CD4-positive, alpha-beta T cell treated with Interleukin-15 for 4 hours (primary cell): Measurements from ENCODE around the gene SKAP1.
A peak's percentile ranks its signal among the peaks of the same experiment; 100 is the strongest.
"Not testable (repeated sequence)": the region's sequence is repeated elsewhere in the genome, so short reads cannot be mapped to it uniquely, and the experiment has no call there.

Experiments used
- DNase-seq: peaks from one replicate; pipeline ENCODE4 v3.0.0-alpha.2; 2020; ENCODE audit warnings: low spot score

SKAP1 gene

DNA sequence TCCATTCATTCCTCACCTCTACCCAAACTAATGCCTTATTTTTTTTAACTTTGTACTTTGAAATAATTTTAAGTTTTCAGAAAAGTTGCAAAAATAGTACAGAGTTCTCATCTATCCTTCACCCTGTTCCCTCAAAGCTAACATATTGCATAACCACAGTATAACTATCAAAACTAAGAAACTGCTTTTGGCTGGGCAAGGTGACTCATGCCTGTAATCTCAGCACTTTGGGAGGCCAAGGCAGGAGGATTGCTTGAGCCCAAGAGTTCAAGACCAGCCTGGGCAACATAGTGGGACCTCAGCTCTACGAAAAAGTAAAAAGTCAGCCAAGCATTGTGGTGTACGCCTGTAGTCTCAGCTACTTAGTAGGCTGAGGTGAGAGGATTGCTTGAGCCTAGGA lies 147.7 kb downstream of the SKAP1 start:
- no peak for DNase-seq

DNA sequence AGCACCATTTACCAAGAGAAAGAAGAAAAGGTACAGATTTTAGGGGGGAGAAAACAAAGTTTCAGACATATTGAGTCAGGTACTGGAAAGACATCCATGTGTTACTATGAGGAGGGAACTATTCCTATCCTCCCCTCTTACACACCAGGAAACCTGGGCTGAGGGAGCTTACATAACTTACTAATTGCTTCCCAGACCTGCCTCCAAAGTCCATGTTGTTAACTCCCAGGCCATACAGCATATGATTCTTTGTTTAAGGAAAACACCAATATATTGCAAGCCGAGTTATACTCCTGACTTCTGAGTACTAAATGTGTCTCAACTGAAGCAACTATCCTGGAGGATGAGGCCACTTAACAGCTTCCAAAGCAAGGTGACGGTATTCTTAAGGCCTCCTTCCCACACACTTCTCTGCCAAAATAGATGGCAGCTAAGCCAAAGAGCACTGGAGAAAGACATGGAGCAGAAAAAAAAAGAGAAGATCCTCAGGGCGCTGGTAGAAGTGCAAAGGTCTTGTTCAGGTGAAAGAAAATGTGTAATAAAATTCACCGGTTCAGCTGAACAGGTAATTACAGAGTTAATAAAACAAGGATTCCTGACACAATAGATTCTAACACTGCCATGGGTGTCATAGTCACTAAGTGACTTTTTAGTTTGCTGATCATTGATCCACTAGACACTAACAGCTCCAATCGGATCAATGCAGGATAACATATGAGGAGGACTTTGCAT lies 151.1 kb downstream of the SKAP1 start:
- DNase-seq = no peak

DNA sequence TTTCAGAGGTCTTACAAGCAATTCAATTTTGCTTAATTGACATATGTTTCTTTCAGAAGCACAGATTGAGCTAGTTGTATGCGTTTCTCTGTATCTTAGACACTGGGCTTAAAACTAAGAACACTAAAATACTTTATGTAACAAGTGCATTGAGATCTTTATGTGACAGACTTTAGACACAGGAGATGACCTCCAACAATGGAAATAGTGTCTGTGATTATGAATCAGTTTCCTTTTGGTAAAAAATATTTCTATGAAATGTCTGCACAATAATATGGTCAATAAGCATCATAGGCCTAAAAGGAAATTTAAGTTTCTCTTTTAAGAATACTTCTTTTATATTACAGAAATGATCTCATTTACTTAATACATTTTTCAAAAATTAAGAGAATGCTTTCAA lies 153.2 kb downstream of the SKAP1 start:
- DNase-seq = no peak

- no peak for DNase-seq
These were observed 159.1 kb downstream of the SKAP1 start for GRCh38 chr17:48270899-48271298.

GRCh38 chr17:48269209-48269608 lies 160.8 kb downstream of the SKAP1 start:
- no peak for DNase-seq

DNA sequence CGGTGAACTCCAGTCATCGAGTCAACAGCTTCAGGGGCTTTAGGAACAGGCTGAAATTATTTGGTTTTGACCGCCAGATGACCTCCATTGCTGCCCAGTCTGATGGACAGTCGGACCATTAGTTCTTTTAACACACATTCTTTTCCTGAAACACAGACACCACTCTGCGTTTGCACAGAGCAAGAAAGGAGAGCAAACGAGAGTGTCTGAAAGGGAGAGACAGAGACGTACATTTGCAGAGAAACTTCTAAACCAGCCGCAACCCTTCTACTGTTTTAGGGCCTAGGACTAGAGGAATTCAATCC lies 166.3 kb downstream of the SKAP1 start:
- no peak for DNase-seq

GRCh38 chr17:48262982-48263730 lies 166.9 kb downstream of the SKAP1 start:
- DNase-seq = peak; percentile 35

GRCh38 chr17:48261297-48261880 lies 168.6 kb downstream of the SKAP1 start:
- DNase-seq = no peak

- no peak for DNase-seq
These were observed 170.2 kb downstream of the SKAP1 start for GRCh38 chr17:48259694-48260291.

- no peak for DNase-seq
These were observed 171.7 kb downstream of the SKAP1 start for GRCh38 chr17:48258331-48258730.

DNA sequence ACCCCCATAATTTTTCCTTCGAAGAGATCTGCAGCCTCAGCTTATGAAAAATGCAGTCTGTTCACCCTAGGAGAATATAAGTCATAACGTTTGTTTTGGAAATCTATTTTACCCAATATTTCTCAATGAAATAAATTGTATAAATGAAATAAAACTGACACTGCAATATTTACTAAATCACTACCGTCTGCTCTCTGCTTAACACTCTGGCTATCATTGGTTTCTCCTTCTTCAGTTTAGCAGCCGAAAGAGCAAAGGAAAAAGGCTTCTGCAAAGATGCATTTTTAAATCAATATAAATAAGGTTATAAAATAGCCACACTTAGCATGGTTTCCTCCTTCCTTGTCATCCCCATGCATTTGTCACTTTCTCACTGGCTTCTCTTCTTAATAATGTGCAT lies 174.3 kb downstream of the SKAP1 start:
- no peak for DNase-seq

DNA sequence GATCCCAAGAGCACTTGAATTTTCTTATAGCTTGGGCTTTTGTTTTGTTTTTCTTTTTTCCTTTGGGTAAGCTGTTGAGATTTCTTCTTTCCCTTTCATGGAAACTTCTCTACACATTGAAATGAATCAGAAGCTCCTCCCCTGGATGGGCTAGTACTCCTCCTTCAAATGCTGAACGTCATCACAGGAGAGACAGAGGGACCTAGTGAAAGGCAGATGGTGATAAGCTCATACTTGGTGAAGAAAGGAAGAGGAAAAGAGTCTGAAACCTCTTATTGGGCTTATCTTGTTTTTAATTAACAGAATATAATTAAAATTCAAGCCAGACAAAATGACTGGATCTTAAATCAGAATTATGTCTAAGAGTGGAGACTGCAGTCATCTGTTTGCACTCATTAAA lies 175.1 kb downstream of the SKAP1 start:
- DNase-seq = no peak

DNA sequence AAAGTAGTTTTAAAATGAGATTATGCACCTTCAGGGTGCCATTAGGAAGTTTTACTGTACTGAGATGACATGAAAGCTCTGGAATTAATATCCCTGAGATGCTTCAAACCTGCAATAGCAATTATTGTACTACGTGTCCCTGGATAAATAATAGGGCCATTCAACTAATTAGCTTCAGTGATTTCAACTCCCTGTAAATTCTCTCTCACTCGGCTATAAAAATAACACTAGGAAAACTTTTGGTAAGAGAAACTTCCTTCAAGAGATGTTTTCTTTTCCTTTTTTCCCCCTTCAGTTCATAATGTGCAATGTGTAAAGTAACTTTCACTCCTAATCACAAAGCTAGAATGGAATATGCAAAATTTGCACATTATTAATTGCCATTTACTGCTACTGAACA lies 176.0 kb downstream of the SKAP1 start:
- no peak for DNase-seq

DNA sequence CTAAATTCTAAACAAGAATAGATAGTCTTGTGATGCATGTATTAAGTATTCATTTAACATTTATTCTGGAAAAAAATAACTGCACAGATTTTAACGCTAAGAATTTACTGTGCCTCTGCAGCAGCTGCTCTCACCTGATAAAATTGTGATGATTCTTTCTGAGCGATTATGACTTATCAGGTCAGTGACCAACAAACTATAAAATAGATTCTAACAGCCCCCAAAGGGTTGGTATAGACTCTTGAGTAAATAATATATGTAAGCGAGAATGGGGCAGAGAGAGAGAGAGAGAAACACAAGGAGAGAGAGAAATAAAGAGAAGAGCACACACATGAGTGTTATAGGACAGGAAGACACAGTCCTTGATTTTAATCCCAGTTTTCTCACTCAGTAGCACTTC lies 178.1 kb downstream of the SKAP1 start:
- no peak for DNase-seq

- DNase-seq = no peak
These were observed 179.1 kb downstream of the SKAP1 start for GRCh38 chr17:48250949-48251348.

DNA sequence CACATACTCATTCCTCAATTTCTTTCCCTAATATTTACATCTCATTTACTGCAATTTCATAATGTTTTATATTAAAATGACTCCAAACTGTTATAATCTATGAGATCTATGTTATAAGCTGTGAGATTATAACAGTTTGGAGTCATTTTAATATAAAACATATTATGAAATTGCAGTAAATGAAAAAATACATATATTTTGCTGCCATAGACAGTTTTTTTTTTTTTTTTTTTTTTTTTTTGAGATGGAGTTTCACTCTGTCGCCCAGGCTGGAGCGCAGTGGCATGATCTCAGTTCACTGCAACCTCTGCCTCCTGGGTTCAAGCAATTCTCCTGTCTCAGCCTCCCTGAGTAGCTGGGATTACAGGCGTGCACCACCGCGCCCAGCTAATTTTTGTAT lies 180.0 kb downstream of the SKAP1 start:
- not testable (repeated sequence) for DNase-seq

DNA sequence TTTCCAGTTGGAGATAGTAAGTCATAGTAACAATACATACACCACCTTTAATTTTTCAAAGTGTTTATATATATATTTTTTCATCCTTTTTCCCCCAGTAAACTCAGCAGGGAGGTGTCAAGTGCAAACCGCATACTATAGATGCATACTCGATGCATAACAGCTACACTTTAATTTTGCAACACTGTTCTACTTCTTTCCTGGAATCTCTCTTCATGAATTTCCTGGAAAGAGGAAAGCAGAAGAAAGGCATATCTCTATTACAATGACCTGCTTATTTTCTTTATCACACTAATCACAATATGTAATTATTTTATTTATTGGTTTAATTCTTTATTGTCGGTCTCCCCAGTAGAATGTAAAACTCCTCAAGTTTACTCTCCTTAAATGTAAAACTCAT lies 182.4 kb downstream of the SKAP1 start:
- DNase-seq = no peak

- DNase-seq = no peak
These were observed 183.0 kb downstream of the SKAP1 start for GRCh38 chr17:48247038-48247437.

DNA sequence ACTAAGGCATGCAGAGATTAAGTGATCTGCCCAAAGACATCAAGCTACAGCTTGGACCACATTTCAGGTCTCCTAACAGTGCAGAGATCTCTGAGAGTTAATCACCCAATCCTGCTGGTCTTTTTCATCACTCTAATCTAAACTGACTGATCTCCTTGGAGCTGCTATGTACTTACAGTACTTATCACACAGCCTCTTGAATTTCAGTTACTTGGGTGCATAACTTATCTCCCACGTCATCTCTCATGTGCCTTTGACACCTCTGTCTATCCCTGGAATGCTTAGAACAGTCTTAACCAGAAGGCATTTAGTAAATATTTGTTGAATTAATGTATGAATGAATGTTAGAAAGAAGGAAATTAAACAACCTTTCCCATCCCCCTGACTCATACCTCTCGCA lies 183.4 kb downstream of the SKAP1 start:
- no peak for DNase-seq

GRCh38 chr17:48245465-48246033 lies 184.5 kb downstream of the SKAP1 start:
- not testable (repeated sequence) for DNase-seq

- DNase-seq = no peak
These were observed 185.2 kb downstream of the SKAP1 start for GRCh38 chr17:48244814-48245213.

DNA sequence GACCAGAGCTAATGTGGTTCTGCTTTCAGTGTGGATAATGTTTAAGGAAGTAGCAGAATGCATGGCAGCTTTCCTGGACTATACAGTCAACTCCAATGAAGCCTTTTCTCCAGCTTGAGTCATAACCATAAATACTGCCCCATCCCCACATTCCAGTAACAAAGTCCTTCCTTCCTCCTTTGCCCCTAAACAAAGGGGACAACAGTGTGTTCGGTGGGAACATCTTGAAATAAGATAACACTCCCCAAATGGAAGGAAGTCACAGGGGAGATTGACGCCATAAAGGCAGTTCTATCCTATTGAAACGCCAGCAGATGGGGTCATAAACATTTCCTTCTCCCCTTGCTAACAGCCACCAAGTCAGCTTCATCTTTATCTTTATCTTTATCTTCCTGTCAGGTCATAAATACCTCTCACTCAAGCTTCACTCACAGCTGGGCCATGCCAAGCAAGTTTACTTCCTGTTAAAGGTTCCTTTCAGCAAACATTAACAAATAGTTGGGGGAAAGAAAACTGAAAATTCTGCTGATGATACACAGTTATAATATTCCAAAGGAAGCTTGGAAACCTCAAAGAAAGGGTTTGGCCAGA lies 185.8 kb downstream of the SKAP1 start:
- DNase-seq = no peak
